ENCODE results near the gene APRT.

- no peak for TF ChIP-seq EZH2 (IDR thresholded peaks at IDR 0.05)
- TF ChIP-seq CTCF (IDR thresholded peaks at IDR 0.05) = no peak
- TF ChIP-seq EZH2phosphoT487 (IDR thresholded peaks at IDR 0.05) = no peak
Observed at GRCh38 chr16:88836791-88837190, 25.1 kb upstream of the APRT start.

Data from neural progenitor cell (in vitro differentiated cells).